Activated T-helper 9 cell treated with anti-CD3 and anti-CD28 coated beads, Interleukin-2, amount 50 U/mL, for 16 hours (primary cell): Measurements from ENCODE around the gene PDIA4.

Experiments
- DNase-seq: peaks from one replicate; pipeline ENCODE4 v3.0.0-alpha.2; 2020; ENCODE audit warnings: low read depth

PDIA4 gene

GRCh38 chr7:148964483-148965267 is 63.6 kb downstream of the PDIA4 start:
- no peak for DNase-seq

GRCh38 chr7:148963583-148964482 is 64.5 kb downstream of the PDIA4 start:
- no peak for DNase-seq

GRCh38 chr7:148962823-148963582 is 65.3 kb downstream of the PDIA4 start:
- DNase-seq, result peak; percentile 35

GRCh38 chr7:148962440-148962822 is 65.9 kb downstream of the PDIA4 start:
- no peak for DNase-seq

- DNase-seq, result no peak
Observed at GRCh38 chr7:148959726-148960125, 68.6 kb downstream of the PDIA4 start.

GRCh38 chr7:148958061-148958460 is 70.2 kb downstream of the PDIA4 start:
- no peak for DNase-seq

GRCh38 chr7:148954766-148955165 is 73.5 kb downstream of the PDIA4 start:
- DNase-seq, result no peak

GRCh38 chr7:148953676-148954075 is 74.6 kb downstream of the PDIA4 start:
- DNase-seq, result no peak
